Nephron (organoid): ENCODE measurements around the gene WBP2NL.

Experiments used
- H3K27ac Mint-ChIP-seq, 3 experiments: 2 replicates each; pipeline ENCODE4 v1.8.0; 2020; ENCODE audit warnings: mixed read lengths in 3 of 3, mild to moderate bottlenecking in 2 of 3, moderate library complexity in 1 of 3
- H3K27me3 Mint-ChIP-seq: 2 replicates; pipeline ENCODE4 v1.8.0; 2021; ENCODE audit warnings: low read depth, mild to moderate bottlenecking, moderate library complexity, mixed read lengths
- H3K36me3 Mint-ChIP-seq: 2 replicates; pipeline ENCODE4 v1.8.0; 2020; ENCODE audit warnings: low read depth, mixed read lengths
- H3K4me1 Mint-ChIP-seq: 2 replicates; pipeline ENCODE4 v1.8.0; 2020; ENCODE audit warnings: mixed read lengths
- H3K4me3 Mint-ChIP-seq, 3 experiments: 2 replicates each; pipeline ENCODE4 v1.8.0; 2020; ENCODE audit warnings: mild to moderate bottlenecking in 3 of 3, mixed read lengths in 3 of 3, moderate library complexity in 2 of 3
- H3K9me3 Mint-ChIP-seq: 2 replicates; pipeline ENCODE4 v1.8.0; 2020; ENCODE audit warnings: mixed read lengths
- TF ChIP-seq, protein P1 (sequence below), 3 experiments: fragments of 200-600 bp; sonication (generic); IDR thresholded peaks; one replicate each; pipeline ENCODE4 v1.5.0; 2021; ENCODE audit warnings: antibody characterized with exemption in 3 of 3; ENCODE audit not compliant: unreplicated experiment in 3 of 3

WBP2NL gene

DNA sequence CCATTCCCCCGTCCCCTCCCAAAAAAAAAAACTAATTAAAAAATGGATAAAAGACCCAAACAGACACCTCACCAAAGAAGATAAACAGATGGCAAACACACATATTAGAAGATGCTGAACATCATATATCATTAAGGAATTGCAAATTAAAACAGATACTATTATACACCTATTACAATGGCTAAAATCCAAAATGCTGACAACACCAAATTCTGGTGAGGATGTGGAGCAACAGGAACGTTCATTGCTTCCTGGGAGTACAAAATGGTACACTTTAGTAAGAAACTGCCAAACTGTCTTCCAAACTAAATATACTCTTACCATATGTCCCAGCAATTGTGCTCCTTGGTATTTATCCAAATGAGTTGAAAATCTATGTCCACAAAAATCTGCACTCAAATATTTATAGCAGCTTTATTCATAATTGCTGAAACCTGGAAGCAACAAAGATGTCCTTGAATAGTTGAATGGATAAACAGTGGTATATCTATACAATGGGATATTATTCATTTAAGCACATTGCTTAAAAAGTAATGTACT is 52.1 kb downstream of the WBP2NL start:
- Mint-ChIP-seq H3K9me3 (no peaks in the 10 kb centered on the region), H3K4me3 (no peak overlapping the region), H3K27ac (no peak overlapping the region), H3K4me1 (no peaks in the 10 kb centered on the region), H3K36me3 (no peaks in the 10 kb centered on the region), H3K27me3 (no peaks in the 10 kb centered on the region)
- TF ChIP-seq, protein P1, sequence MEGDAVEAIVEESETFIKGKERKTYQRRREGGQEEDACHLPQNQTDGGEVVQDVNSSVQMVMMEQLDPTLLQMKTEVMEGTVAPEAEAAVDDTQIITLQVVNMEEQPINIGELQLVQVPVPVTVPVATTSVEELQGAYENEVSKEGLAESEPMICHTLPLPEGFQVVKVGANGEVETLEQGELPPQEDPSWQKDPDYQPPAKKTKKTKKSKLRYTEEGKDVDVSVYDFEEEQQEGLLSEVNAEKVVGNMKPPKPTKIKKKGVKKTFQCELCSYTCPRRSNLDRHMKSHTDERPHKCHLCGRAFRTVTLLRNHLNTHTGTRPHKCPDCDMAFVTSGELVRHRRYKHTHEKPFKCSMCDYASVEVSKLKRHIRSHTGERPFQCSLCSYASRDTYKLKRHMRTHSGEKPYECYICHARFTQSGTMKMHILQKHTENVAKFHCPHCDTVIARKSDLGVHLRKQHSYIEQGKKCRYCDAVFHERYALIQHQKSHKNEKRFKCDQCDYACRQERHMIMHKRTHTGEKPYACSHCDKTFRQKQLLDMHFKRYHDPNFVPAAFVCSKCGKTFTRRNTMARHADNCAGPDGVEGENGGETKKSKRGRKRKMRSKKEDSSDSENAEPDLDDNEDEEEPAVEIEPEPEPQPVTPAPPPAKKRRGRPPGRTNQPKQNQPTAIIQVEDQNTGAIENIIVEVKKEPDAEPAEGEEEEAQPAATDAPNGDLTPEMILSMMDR (IDR thresholded peaks at IDR 0.05; ENCODE audit: unreplicated experiment in 3 of 3), result no peak

DNA sequence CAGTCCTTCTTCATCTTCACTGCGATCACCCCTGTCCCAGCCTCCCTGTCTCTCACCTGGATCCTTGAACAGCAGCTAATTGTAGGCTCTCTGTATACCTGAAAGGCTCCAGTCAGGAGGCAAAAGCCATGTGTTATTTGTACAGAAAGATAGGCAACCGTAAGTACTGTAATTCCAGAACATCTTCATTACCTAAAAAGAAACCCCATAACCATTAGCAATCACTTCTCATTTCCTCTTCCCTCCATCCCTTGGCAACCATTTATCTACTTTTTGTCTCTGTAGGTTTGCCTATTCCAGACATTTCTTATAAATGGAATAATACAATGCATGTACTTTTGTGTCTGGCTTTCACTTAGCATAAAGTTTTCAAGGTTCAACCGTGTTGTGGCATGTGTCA is 54.2 kb downstream of the WBP2NL start:
- H3K27ac Mint-ChIP-seq, result no peak overlapping the region
- no peaks in the 10 kb centered on the region for H3K4me1 Mint-ChIP-seq
- TF ChIP-seq, protein P1 (IDR thresholded peaks at IDR 0.05; ENCODE audit: unreplicated experiment in 3 of 3), result no peak
- H3K36me3 Mint-ChIP-seq, result peaks cover 9% of the 10 kb centered on the region
- H3K4me3 Mint-ChIP-seq, result no peak overlapping the region
- peaks cover 17% of the 10 kb centered on the region for H3K9me3 Mint-ChIP-seq
- H3K27me3 Mint-ChIP-seq, result no peaks in the 10 kb centered on the region

DNA sequence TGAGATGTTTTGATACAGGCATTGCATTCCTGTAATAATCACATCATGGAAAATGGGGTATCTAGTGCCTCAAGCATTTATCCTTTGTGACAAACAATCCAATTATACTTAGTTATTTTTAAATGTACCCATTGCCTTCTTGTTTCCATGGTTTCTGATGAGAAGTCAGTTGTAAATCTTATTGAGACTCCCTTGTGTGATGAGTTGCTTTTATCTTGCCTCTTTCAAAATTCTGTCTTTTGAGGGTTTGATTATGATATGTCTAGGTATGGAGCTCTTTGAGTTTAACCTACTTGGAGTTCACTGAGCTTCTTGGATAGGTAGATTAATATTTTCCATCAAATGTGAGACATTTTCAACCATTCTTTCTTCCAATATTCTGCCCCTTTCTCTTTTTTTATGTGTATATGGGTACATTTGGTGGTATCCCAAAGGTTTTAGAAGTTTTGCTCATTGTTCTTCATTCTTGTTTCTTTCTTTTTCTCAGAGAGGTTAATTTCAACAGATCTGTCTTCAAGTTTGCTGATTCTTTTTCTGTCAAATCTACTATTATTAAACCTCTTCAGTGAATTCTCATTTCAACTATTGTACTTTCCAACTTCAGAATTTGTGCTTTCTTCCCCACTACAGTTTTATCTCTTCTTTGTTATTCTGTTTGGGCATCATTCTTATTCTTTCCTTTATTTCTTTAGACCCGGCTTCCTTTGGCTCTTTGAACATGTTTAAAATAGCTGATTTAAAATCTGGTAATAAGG is 58.3 kb downstream of the WBP2NL start:
- Mint-ChIP-seq H3K27ac (no peak overlapping the region), H3K36me3 (peaks cover 38% of the 10 kb centered on the region), H3K4me3 (no peak overlapping the region), H3K27me3 (no peaks in the 10 kb centered on the region), H3K4me1 (no peaks in the 10 kb centered on the region), H3K9me3 (peaks cover 21% of the 10 kb centered on the region)
- TF ChIP-seq, protein P1 (IDR thresholded peaks at IDR 0.05; ENCODE audit: unreplicated experiment in 3 of 3), result no peak

DNA sequence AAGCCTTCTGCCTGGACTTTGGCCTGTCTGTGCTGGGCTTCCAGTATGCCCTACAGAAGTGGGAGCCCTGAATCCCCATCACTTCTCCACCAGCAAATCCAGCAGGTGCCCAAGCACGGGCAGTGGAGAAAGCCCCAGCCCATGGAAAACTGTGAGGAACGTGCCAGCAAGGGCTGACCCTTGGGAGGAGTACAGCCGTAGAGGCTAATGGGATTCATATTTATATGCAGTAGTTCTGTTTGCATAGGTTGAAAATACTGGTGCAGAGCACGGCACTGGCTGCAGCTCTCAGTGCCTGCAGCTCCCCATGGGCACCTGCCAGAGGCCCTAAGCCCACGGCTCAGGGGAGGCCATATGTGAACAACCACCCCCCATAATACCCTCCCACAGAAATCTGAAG is 61.9 kb downstream of the WBP2NL start:
- no peak overlapping the region for H3K4me3 Mint-ChIP-seq
- no peaks in the 10 kb centered on the region for H3K4me1 Mint-ChIP-seq
- TF ChIP-seq, protein P1 (IDR thresholded peaks at IDR 0.05; ENCODE audit: unreplicated experiment in 3 of 3), result no peak
- peaks cover 21% of the 10 kb centered on the region for H3K9me3 Mint-ChIP-seq
- H3K27ac Mint-ChIP-seq, result no peak overlapping the region
- H3K36me3 Mint-ChIP-seq, result peaks cover 53% of the 10 kb centered on the region
- no peaks in the 10 kb centered on the region for H3K27me3 Mint-ChIP-seq

DNA sequence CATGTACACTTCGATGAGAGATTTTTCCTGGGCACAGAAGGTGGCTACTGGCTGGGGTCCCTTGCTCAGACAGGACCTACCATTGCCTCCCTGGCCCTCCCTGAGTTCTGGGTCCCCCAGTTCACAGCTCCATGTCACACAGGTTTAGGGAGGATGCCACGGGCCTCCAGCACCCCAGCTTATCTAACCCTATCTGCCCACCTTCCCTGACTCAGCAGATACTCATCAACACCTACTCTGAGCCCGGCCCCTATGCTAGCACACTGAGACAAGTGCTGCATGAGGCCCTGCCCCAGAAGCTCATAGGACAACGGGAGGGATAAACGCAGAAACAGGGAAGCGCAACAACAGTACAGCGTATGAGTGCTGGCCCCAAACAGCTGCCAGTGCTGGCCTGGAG is 62.5 kb downstream of the WBP2NL start:
- Mint-ChIP-seq H3K4me3 (no peak overlapping the region), H3K27me3 (no peaks in the 10 kb centered on the region), H3K4me1 (no peaks in the 10 kb centered on the region), H3K27ac (no peak overlapping the region), H3K36me3 (peaks cover 56% of the 10 kb centered on the region), H3K9me3 (peaks cover 18% of the 10 kb centered on the region)
- TF ChIP-seq, protein P1 (IDR thresholded peaks at IDR 0.05; ENCODE audit: unreplicated experiment in 3 of 3), result no peak
